ENCODE measurements around the gene SASH1. TPM values are rescaled to one million over a fixed set of nuclear protein-coding genes. Genes with fewer than 3 reads are reported as not detected.

SASH1 gene
- total RNA-seq, 1 experiment from 2014 or later: 6.6 TPM

- ChIA-PET POLR2A (no interaction called here), CTCF (no interaction called here)
- in situ Hi-C loops (cut with HindIII; ENCODE audit: low pct_unique_long_range_greater_than_20kb, low sequenced_read_pairs) (no loop called here), intact Hi-C loops (cut with micrococcal nuclease; ENCODE audit: unreplicated experiment) (no loop called here)
- Histone ChIP-seq H3K27ac (ENCODE audit: low read length) (no peak overlapping the region), H3K4me3 (ENCODE audit: low read depth in 2 of 2, low read length in 2 of 2) (no peak overlapping the region), H3K4me1 (ENCODE audit: control insufficient read depth, insufficient read depth, low read length) (no peaks in the 10 kb centered on the region), H3K36me3 (ENCODE audit: control insufficient read depth, insufficient read depth, low read length) (no peaks in the 10 kb centered on the region), H3K27me3 (ENCODE audit: control insufficient read depth, insufficient read depth, low read length) (no peaks in the 10 kb centered on the region), H3K9me3 (ENCODE audit: control insufficient read depth, insufficient read depth, low read depth, low read length) (no peaks in the 10 kb centered on the region)
- TF ChIP-seq REST (IDR thresholded peaks at IDR 0.05; ENCODE audit: insufficient read depth in 1 of 2, low read depth in 2 of 2, low read length in 1 of 2) (no peak), TCF7L2 (IDR thresholded peaks at IDR 0.05; ENCODE audit: low read depth, low read length) (no peak), CTCF (IDR thresholded peaks at IDR 0.05) (no peak), SIN3A (IDR thresholded peaks at IDR 0.05; ENCODE audit: borderline replicate concordance, insufficient read depth, low read depth, low read length) (no peak), POLR2AphosphoS5 (IDR thresholded peaks at IDR 0.05; ENCODE audit: low read depth, low read length) (no peak)
- ATAC-seq: no peak
- no peak for DNase-seq (ENCODE audit: low read depth, low spot score)
- BruUV-seq (replicated peaks): no TSS peak
Observed at GRCh38 chr6:148471624-148472159, 129.1 kb downstream of the SASH1 start.

- Histone ChIP-seq H3K4me3 (ENCODE audit: low read depth in 2 of 2, low read length in 2 of 2) (no peak overlapping the region), H3K27ac (ENCODE audit: low read length) (no peak overlapping the region), H3K4me1 (ENCODE audit: control insufficient read depth, insufficient read depth, low read length) (no peaks in the 10 kb centered on the region), H3K9me3 (ENCODE audit: control insufficient read depth, insufficient read depth, low read depth, low read length) (no peaks in the 10 kb centered on the region), H3K27me3 (ENCODE audit: control insufficient read depth, insufficient read depth, low read length) (no peaks in the 10 kb centered on the region), H3K36me3 (ENCODE audit: control insufficient read depth, insufficient read depth, low read length) (no peaks in the 10 kb centered on the region)
- in situ Hi-C loops (cut with HindIII; ENCODE audit: low pct_unique_long_range_greater_than_20kb, low sequenced_read_pairs): no loop called here
- ATAC-seq: no peak
- no peak for TF ChIP-seq SIN3A (IDR thresholded peaks at IDR 0.05; ENCODE audit: borderline replicate concordance, insufficient read depth, low read depth, low read length)
- TF ChIP-seq TCF7L2 (IDR thresholded peaks at IDR 0.05; ENCODE audit: low read depth, low read length): no peak
- no peak for TF ChIP-seq CTCF (IDR thresholded peaks at IDR 0.05)
- TF ChIP-seq REST (IDR thresholded peaks at IDR 0.05; ENCODE audit: insufficient read depth in 1 of 2, low read depth in 2 of 2, low read length in 1 of 2): no peak
- TF ChIP-seq POLR2AphosphoS5 (IDR thresholded peaks at IDR 0.05; ENCODE audit: low read depth, low read length): no peak
- intact Hi-C loops (cut with micrococcal nuclease; ENCODE audit: unreplicated experiment): no loop called here
- CTCF ChIA-PET: interaction anchor here (0.6 kb wide), 1 partner anchor 105 kb away, joined by 4 read pairs; no protein-coding TSS in a partner anchor
- POLR2A ChIA-PET: no interaction called here
- DNase-seq (ENCODE audit: low read depth, low spot score): no peak
- BruUV-seq (replicated peaks): no TSS peak
Observed at GRCh38 chr6:148472171-148473105, 129.8 kb downstream of the SASH1 start.
